GM21737 (cell line): Measurements from ENCODE around the gene ZNF628.
A peak's percentile ranks its signal among the peaks of the same experiment; 100 is the strongest.

Experiments used
- ATAC-seq: cut with Tn5 transposase; IDR thresholded peaks from one replicate; pipeline ENCODE4 v1.9.1; 2021; ENCODE audit warnings: mild to moderate bottlenecking, moderate library complexity; ENCODE audit not compliant: unreplicated experiment

Gene ZNF628

DNA sequence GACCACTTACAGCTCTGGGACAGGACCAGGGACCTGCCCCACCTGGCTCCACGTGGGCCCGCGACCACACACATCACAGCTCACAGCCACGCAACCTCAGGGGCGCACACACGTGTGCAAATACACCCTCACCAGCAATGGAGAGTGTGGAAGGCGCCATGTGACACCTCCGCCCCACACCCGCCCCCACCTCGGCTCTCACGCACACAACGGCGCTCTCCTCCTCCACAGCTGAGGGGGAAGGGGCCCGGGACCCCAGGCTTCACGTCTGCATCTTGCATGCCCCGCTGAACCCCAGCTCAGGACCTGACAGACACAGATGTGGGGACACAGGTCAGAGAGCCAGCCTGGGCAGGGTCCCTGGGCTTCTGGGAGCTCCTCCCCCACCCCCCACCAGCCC is 26.9 kb upstream of the ZNF628 start:
- ATAC-seq, result no peak

DNA sequence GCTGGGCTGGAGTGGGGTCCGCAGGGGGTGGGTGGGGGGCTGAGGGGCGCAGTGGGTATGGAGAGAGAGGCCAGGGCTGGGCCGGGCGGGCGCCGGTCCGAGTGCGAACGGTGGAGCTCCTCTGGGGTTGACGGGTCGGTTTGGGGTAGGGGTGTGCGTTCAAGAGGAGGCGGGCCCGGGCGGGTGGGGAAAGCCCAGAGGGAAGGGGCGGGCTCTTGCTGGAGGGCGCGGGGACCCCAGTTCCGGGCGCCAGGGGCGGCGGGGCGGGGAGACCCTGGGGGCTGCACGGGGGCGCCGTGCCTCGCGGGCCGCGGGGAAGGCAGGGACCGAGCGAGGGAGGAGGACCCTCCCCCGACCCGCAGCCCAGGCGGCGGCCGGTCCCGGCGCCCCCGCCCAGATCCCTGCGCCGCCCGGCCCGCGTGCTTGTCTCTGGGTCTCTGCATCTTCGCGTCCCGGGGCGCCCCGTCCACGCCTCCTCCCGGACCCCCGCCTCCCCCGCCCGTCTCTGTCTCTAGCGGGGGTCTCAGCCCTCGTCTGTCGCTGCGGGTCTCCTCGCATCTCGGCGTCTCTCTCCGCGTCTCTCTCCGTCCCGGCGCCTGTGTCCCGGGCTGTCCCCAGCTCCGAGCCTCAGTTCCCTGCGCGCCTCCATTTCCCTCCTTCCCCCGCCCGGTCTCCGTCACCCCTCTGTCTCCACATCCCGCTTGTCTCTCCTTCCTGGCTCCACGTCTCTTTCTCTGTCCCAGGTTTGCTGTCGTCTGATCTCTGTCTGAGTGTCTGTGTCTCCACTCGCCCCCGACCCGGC is 25.1 kb upstream of the ZNF628 start:
- ATAC-seq, result no peak

DNA sequence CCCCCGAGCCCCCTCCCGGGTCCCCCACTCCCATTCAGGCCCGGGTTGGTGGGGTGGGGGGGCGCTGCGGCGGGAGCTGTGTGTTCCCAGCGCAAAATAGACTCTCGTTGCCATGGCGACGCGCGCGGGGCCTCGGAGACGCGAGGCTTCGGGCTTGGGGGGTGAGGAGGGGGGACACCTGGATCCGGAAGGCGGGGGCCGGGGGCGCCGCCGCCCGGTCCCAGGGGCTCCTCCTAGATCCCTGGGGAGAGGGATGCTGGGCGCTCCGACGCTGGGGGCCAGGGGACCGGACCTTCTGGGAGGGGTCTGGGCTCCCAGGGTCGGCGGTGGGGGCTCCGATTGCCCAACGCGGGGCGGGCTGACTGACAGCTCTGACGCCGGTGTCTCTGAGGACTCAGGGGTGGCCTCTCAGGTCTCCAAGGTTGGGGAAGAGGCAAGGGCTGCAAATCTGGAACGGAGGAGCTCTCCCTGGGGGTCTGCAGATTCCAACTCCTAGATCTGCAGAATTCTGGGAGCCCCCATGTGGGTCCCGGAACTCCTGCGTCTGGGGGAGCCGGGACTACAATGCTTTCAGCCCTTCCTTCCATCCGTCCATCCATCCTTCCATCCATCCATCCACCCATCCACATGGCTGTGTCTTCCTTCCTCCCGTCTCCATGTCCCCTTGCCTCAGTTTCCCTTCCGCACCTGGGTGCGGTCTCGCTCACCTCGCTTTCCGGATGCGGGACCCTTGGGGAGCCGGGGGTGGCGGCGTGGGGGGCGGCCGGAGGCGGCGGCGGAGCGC is 24.3 kb upstream of the ZNF628 start:
- no peak for ATAC-seq

DNA sequence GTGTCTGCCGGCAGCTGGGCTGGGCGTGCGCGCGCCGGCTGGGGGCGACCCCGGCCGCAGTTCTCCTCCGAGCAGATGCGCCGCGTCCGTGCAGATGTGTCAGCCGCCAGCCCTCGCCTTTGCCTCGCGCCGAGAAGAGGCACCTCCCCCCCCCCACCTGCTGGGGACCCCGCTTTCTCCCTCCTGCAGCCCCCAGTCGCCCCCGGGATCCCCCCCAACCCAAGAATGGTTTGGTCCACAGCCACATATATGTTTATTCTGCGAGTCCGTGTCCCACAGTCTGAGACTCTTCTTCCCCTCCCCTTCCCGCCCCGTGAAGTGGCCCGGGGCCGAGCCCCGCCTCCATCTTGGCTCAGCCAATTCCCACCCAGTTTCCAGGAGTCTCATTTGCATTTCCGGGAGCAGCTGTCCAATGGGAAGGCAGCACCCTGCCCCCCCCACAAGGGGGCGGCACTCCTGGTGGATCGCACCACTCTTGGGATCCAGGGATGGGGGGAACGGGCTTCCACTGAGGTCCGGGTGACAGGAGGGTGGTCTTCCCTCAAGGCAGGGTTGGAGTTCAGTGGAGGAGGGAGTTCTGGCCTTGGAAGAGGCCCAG is 23.6 kb upstream of the ZNF628 start:
- no peak for ATAC-seq

DNA sequence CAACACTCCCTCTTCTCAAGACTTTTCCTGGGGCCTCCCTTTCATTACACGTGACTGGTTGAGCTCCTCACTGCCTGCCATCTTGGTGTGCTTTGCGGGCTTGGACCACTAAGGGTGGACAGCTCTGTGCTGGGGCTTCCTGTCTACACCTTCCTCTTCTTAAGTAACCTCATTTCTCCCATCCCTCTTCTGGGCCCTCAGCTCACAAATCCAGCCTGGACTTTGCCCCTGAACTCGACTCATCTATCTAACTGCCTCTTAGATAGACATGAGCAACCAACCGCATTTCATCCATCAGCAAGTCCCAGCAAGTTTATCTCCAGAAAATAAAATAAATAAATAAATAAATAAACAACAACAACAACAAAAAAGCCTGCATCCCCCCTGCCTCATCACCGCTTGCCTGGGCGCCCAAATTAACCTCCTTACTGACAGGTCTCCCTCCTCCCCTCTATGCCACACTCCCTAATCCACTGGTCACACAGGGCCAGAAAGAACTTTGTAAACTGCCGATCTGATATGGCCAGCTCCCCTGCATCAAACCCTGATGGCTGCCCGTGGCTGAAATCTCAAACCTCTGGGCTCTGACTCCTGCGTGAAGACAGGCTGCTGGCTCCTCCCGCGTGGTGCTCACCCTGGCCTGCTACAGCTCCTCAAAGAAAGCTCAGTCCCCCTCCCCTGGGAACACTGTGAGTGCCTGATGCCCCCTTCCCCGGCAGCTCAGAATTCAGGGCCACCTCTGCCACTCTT is 22.7 kb upstream of the ZNF628 start:
- ATAC-seq, result no peak

DNA sequence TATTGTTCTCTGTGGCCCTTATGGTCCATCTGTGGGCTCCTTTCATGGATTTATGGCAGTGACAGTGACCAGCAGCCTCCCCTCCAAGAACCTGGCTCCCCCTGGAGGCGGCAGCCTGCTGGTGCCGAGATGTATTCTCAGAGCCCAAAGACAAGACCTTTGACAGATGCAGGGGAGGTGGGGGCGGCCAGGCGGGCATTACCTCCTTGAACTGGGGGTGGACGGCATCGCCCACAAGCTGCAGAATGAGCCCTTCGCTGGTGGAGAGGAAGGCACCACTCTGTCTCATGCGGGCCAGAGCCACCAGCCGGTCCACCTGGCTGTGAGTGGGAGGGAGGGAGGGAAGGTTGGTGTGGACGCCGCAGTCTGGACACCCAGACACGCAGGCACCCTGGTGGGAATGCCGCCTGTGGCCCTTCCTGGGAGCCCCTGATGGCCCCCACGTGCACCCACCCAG is 21.6 kb upstream of the ZNF628 start:
- no peak for ATAC-seq

DNA sequence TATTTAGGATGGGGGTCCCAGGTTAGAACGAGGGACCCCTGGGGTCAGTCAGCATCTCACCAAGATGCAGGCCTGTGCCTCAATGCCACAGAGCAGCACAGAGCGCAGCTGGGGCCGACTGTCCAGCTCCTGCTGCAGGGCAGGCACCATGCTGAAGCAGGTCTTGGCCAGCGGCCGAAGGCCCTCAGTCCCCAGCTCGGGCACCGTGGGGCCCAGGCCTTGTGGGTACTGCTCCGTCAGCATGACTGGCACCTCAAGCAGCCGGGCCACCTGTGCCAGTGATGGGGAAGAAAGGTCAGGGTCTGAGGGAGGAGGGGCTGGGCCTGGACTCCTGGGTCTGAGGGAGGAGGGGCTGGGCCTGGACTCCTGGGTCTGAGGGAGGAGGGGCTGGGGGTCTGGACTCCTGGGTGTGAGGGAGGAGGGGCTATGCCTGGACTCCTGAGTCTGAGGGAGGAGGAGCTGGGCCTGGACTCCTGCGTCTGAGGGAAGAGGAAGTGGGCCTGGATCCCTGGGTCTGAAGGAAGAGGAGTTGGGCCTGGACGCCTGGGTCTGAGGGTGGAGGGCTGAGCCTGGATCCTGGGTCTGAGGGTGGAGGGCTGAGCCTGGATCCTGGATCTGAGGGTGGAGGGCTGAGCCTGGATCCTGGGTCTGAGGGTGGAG is 20.7 kb upstream of the ZNF628 start:
- no peak for ATAC-seq

DNA sequence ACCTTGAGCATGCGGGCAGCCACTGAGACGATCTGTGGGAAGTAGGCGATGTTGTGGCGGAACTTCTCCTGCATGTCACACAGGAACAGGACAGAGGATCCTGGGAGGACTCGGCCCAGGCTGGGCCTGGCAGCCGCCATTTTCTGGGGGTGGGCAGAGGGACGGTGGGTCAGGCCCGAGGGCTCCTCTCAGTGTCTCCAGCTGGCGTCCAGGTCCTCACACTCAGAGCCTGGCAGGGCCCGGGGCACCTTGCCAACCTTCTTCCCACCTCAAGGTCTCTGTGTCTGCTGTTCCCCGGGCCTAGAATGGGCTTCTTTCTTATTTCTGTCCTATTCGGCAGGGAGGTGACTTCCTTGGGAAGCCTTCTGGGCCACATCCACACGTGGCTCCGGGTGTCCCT is 20.1 kb upstream of the ZNF628 start:
- no peak for ATAC-seq

DNA sequence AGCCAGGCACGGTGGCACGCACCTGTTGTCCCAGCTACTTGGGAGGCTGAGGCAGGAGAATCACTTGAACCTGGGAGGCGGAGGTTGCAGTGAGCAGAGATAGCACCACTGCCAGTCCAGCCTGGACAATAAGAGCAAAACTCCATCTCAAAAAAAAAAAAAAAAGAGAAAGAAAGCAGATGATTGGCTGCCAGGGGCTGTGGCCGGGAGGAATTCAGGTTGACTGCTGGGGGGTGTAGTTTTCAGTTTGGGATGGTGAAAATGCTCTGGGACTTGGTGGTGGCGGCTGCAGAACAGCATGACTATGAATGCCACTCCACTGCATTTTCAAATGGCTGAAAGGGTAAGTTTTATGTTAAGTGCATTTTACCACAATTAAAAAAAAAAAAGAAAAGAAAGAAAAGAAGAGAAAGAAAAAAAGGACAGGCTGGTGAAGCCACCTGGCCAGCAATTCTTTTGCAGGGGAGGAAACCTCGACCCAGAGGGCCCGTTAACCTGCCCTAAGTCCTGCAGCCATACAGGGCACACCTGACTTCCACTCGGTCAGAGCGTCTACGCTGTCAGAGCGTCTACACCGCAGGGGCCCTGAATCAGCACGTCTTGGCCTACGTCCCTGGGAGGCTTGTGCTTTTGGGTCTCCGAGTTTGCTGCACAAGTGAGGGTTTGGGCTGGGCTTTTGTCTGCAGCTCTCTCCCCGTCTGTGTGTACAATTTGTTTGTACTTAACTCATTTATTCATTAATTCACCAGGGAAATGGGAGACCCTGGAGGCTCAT is 18.5 kb upstream of the ZNF628 start:
- ATAC-seq, result no peak

DNA sequence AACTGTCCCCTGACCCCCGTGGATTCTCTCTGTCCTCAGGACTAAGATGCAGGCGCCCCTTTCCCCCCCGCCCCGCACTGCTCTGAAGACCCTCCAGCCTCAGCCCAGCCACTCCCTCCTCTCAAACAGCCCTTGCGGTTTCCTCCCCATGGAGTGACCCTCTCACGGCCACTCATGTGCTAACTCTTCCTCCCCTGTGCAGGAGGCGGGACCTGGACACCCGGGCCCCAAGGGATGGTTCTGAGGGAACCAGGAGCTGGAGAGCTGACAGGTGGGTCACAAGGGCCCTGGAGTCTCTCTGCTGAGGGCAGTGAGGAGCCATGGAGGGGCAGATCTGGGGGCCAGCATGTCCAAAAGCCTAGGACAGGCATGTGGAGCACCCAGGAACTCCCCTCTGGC is 16.9 kb upstream of the ZNF628 start:
- ATAC-seq, result no peak

DNA sequence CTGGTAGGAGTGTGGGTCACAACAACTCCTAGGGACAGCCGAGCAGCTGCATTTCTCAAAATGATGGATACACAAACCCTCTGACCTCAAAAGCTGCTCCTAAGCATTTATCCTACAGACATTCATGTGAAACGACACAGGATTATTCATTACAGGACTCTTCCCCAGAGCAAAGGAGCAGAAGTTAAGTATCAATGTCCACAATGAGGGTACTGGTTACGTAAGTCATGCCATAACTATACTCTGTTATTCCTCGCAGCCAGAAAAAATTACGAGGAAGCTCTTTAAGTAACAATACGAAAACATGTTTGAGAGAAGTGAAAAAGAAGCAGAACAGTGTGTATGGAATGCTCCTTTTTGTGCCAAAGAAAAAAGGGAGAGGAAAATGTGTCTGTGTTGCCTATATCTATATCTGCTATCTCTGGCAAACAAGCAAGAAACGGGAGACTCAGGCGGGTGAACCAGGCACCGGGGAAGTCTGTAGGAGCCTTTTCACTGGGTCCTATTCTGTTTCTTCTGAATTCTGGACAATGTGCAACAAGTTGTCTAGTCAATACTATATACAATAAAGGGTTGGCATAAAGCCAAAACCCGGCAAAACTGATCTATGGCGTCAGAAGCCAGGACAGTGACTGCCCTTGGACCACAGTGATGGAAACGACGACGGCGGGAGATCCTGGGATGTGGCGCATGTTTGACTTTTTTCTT is 16.3 kb upstream of the ZNF628 start:
- ATAC-seq, result no peak

DNA sequence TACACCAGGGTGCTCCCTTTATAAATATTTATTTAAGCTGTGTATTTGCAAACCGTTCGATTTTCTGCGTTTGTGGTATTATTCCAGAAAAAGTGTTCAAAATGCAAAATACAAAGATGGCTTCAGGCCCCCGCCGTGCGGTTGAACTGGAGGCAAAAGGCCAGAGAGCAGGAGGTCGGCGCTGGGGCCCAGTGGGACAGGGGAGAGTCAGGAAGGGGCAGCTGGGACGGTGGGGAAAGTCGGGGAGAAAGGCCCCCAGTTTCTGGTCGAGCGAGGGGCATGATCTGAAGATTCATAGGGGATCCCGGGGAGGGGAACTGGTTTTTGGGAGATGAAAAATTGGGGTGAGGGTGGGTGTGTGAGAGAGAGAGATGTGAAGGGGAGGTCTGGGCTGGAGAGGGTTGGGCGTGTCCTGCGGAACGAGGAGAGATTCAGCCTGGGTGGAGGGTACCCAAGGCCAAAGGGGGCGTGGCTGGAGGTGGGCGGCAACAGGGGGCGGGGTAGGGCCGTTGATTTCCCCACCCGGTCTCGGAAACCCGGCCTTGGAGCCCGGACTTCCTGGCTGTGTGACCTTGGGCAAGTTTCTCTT is 15.7 kb upstream of the ZNF628 start:
- no peak for ATAC-seq

DNA sequence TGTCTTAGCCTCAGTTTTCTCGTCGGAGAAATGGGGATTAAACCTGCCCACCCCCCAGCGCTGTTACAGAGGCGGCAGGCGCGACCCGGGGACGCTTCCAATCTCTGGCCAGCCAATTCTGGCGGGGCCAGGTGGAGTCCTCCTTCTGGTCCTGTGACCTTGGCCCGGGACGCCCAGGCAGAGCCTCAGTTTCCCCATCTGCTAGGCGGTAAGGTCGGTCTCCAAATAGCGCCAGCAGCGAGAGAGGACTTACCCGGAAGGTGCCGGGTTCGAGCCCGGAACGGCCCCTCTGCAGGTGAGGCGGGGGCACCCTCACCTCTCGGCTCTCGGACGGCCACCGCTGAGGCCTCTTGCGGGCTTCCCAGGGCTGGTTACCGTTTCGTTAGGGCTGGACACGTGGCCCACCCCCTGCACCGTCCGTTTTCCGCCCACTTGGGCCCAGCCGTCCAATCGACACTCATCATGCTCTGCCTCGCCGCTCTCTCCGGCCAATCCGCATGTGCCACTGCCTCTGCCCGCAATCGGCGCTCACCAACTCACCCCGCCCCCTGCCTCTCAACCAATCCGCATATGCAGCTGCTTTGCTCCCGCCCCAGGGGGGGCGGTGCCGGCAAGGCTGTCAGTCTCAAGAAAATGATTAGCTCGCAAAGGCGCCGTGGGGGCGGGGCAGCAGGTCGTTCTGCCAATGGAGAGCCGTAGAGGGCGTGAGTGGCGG is 15.0 kb upstream of the ZNF628 start, which contains the start of gene ISOC2:
TSS of gene ISOC2 (minus strand) at position 384 of the 715 bp plus-strand sequence. CDS start 5,156 bp downstream, outside the sequence.
- ATAC-seq, result peak; percentile 86

DNA sequence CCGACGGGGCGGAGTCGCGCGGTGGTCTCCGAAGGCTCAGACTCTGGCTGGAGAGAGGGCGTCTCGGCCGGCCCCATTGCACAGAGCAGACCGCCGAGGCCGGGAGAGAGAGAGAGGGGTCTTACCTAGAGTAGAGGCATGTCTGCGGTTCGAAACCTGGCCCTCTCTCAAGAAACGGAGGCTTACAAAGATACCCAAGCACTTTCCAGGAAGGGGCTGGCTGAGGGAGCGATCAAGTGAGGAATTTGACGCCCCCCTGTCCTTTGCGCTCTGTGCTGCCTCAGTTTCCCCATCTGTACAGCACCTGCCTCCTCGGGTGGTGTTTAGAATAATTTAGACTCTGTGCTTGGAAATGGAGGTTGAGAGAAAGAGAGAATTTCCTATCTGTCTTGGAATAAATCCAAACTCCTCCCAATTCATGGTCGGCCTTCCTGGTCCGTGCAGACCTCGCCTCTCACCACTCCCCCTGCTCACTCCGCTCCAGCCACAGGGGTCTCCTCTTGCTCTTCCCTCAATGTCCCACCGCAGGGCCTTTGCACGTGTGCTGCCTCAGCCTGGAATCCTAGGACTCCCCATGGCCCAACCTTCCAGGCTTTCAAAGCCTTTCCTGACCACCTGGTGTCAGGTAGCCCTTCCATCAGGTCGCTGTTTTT is 14.3 kb upstream of the ZNF628 start:
- no peak for ATAC-seq

DNA sequence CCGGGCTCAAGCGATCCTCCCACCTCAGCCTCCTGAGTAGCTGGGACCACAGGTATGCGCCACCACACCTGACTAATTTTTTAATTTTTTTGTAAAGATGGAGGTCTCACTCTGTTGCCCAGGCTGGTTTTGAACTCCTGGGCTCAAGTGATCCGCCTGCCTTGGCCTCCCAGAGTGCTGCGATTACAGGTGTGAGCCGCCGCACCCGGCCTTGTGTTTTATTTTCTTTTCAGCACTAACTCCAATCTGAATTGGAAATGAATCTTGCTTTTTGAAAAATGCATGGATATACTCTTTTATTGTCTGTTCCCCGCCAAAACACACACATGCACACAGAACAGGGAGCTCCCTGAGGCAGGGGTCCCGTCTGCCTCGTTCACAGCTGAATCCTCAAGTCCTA is 13.7 kb upstream of the ZNF628 start:
- no peak for ATAC-seq

DNA sequence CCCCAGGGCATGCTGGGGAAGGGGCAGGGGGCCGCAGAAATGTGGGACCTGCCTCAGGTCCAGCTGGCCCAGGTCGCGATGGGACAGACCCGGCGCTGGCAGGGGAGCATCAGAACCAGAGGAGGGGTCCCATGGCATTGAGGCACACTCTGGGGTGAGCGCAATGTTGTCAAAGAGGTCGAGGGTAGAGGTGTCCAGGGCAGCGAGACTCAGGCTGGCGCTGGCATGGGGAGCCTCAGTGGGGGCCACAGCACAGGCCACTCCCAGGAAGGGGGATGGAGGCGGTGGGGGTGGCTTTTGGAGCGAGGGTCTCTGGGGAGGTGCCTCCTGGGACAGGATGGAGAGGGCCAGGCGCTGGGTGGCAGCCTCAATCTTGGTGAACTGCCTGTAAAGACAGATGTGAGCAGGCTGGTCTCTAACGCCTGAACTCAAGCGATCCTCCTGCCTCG is 12.8 kb upstream of the ZNF628 start:
- no peak for ATAC-seq

DNA sequence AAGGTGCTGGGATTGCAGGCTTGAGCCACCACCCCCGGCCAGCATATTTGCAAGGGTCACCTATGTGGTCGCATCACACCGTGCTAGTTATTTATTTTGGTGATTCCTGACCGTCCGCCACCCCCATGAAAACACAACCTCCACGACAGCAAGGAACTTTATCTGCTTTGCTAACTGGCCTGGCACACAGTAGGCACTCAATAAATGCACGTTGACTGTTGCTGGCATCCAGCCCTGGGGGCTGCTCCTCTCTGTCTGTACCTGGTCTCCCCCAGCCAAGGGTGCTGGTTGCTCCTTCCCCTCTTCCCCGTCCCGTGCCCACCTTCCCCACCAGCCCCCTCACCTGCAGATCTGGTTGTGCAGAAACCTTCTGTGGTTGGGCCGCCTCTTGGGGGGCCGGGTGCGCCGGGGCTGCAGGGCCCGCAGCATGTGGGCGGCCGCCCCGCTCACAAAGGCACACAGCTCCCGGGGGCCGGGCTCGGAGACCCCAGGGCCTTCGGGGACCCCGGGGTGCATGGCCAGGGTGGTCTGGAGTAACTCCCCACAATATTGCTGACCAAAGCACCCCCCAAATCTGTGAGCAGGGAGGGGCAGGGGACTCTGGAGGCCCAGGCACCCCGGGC is 12.3 kb upstream of the ZNF628 start:
- ATAC-seq, result no peak
